Measurements from ENCODE around the gene SGCD.

Gene SGCD

DNA sequence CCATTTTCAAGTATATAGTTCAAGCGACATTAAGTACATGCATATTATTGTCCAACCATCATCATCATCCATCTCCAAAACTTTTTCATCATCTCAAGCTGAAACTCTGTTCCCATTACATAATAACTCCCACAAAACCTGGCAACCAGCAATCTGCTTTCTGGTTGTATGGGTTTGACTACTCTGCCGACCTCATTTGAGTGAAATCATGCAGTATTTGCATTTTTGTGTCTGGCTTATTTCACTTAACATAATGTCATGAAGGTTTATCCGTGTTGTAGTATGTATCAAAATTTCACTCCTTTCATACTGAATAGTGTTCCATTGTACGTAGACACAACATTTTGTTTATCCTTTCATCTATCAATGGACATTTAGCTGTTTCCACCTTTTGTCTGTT is 74.8 kb downstream of the SGCD start:
- no peak for DNase-seq (ENCODE audit: low spot score)

DNA sequence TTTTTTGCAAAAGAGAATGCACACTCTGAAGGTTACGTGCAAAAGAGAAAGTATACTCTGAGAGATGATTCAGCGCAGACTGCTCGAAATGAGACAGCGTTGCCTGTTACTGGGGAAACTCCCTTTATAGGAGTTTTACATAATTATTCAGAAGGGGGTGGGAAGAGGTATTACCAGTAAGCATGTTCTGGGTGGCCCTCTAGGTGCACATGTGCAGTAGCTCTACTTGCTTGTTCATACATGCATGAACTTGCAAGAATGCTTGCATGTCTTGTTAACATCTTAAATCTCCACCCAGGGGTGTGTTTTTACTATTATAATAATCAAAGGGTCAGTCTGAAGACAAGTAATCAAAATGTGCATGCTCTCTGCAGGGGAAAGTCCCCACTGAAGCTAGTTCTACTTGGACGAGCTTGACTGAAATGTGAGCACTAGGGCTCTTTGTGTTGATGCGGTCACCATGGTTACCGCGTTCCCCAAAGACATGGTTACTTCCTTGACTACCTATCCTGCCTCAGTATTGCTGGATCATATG is 75.5 kb downstream of the SGCD start:
- peak; percentile 48 for DNase-seq (ENCODE audit: low spot score)

DNA sequence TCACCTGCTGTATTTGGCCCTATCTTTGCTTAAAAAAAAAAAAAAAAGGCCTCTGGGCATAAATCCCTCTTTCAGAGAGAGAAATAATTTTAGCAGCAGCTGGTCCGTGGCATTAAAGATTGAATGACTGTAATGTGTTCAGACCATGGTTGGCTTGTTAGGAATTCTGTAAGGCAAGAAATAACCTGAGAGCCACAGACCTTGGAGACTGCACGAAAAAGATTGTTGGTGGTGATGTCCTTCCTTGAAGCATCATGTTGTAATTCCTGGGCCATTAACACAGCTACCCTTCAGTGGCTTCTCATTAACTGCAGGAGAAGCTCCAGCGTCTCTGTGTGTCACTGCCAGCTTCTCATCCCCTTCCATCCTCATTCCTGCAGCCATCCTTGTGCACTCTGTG is 79.0 kb downstream of the SGCD start:
- DNase-seq (ENCODE audit: low spot score), result no peak

DNA sequence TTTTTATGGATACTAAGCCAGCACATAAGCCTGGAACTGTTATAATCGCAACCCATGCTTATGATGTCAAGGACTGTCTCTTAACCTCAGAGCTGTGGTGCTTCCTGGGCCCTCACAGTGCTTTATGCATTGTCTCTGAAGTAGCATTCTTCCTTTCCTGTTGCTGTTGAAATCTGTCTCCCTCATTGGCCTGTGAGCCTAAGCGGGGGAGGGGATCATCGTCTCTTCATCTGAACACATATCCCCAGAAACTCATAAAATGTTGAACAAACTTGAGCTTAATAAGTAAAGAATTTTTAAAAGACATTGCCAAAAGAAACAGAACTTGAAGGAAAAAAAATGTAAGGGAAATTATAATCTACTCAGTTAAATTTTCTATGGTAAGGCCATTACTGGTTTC is 80.3 kb downstream of the SGCD start:
- DNase-seq (ENCODE audit: low spot score), result no peak

DNA sequence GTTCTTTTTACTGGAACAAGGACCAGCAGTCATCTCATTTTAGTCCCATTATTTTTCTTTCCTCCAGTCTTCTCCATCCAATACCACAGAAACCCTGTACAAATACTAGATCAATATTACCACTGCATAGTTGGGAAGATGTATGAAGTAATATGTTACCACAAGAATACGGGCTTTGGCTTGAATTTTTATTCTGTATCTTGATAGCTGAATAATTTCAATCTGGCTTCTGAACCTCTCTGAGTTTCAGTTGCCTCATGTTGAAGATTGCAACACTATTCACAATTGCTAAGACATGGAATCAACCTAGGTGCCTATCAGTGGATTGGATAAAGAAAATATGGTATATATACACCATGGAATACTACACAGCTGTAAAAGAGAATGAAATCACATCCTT is 82.9 kb downstream of the SGCD start:
- no peak for DNase-seq (ENCODE audit: low spot score)

DNA sequence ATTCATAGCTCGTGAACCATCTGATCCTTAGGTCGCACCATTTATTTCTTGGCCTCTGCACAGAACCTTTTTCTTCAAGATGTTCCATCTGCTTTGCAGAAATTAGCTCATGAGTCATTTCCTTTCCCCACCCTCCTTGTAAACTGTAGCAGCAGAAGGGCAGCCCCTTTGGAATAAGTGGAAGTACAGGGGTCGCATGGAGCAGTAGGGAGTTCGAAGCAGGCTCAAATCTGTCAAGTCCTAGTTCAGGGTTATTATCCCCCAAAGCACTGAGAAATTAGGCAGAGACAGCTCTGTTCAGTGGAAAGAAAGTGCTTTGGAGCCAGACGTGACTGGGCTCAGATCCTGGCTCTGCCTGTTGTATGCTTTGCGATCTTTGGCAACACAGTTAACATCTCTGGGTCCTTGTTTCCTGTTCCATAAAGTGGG is 84.2 kb downstream of the SGCD start:
- DNase-seq (ENCODE audit: low spot score), result no peak

DNA sequence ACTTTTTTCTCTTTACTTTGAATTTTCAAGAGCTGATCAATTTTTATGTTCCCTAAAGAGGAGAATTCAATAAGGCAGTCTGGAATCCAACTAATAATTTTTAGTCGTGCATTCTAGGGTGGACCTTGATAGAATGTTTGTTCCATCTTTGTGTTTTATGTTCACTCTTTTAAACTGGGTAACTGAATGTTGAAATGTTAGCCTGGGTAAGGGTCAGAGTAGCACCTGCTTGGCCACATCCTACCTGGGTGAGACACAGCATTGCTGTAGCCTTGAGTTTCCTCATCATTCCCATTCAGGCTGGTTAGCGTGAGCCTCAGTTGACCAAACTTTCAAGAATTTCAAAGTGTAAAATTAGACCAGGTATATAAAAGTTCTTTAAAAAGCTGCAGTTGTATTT is 85.0 kb downstream of the SGCD start:
- DNase-seq (ENCODE audit: low spot score), result no peak

DNA sequence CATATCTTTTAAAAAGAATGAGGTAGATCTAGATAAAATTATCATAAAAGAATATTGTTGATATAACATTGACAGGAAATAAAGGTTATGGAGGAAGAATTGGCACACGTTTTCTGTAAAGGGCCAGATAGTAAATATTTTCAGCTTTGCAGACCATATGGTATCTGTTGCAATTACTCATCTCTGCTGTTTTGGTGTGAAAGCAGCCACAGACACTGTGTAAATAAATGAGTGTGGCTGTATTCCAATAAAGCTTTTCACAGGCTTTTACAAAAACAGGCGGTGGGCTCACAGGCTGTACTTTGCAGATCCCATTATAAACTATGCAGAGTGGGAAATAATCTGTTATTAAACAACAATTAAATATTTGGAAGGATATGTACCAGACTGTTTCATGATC is 87.4 kb downstream of the SGCD start:
- no peak for DNase-seq (ENCODE audit: low spot score)

DNA sequence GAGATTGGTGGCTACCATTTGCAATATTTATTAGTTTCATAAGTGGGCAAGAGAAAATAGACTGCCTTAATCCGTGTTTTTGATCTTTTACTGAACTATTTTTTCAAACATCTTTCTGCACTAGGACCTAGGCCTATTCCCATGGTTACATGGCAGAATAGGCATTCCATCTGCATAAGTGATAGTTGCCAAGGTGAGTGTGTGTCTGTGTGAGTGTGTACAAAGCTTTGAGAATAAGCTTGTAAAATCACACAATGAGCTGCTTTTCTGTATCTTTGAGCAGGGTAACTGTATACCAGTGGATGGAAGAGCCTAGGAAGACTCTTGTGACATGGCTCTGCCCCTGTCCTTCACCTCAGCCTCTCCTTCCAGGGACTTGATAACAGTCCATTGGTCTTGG is 92.7 kb downstream of the SGCD start:
- DNase-seq (ENCODE audit: low spot score), result no peak

DNA sequence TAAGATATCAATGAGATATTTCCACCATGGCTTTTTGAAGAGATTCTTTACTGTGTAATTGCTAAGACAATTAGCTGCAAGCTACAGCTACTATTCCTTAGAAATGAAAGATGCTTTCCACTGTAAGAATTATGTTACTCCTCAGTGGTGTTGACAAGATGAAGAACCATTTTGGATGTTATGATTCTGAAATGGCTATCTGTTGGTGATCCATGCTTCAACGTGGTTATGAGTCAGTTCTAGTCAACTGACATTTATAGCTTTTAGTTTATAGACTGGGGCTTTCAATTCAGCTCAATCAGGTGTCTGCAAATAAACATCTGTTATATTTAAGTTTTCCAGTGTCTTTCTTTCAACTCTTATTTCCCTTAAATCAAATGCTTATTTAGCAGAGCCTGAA is 93.7 kb downstream of the SGCD start:
- DNase-seq (ENCODE audit: low spot score), result no peak

DNA sequence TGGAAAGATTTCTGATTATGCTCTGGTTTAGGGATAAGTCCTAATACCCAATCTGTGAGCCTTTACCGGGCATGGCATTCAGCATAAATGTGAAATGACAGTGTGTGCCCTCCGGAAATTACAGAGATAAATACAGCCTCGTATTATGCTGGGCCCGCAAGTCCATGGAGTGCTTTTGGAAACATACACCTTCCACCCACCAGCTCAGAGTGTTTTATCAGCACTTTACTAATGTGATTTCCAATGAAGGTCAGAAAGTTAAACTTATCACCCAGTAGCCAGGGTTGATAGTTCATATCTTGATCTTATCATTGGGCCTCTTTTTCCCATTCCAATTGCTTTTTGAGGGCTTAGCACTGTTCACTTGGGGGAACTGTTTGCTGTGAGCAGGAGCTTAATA is 94.8 kb downstream of the SGCD start:
- no peak for DNase-seq (ENCODE audit: low spot score)

DNA sequence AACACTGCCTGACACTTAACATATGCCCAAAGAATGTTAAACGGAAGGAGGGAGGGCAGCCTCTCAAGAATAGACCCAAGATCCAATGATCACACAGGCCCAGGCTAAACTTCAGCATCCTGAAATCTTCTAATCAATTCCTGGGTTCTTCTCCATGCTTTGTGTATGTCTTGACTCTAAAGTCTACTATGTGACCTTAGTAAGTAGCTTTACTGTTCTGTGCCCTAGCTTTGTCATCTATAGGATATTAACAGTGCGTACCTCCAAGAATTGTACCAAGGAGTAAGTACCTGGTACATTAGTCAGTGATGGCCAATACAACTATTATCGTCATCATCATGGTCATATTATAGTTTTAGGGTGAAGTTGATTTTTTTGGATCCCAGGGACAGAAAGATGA is 96.6 kb downstream of the SGCD start:
- no peak for DNase-seq (ENCODE audit: low spot score)

DNA sequence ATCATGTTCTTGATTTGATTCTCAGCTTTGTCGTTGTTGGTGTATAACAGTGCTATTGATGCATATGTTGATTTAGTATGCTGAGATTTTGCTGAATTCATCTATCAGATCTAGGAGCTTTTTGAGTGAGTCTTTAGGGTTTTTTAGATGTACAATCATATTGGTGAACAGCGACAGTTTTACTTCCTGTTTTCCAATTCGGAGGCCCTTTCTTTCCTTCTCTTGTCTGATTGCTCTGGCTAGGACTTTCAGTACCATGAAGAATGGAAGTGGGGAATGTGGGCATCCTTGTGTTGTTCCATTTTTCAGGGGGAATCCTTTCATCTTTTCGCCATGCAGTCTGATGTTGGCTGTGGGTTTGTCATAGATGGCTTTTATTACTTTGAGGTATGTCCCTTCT is 100.4 kb downstream of the SGCD start:
- DNase-seq (ENCODE audit: low spot score), result no peak

DNA sequence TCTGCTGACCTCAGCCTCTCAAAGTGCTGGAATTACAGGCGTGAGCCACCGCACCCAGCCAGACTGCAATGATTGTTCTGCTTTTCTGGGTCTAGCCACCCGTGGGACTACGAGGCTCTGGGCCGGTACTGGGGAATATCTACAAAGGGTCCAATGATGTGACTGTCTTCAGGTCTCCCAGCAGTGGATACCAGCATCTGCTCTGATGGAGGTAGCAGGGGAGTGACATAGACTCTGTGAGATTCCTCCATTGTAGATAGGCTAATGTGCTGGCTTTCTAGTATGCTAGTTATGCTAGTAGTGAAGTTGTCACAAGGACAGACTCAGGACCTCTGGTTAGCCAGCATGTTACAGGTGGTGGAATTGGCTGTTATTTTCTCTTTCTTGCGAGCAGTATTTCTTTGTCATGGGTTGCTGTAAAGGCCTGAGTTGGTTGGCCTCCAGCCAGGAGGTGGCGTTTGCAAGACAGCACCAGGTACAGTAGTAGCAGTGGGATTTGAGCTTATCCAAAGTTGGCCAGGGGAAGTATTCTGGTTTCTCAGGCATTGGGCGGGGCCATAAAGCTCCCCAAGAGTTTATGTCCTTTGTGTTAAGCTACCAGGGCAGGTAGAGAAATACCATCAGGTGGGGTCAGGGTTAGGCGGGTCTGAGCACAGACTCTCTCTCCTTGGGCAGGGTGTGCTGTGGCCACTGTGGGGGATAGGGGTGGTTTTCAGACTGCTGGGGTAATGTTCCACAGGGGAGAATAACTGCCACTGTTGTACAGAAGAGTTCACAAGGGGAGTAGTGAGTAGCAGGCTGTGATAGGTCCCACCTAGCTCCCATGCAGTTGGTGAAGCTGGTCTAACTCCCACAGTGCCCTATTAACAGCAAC is 105.2 kb downstream of the SGCD start:
- no peak for DNase-seq (ENCODE audit: low spot score)

DNA sequence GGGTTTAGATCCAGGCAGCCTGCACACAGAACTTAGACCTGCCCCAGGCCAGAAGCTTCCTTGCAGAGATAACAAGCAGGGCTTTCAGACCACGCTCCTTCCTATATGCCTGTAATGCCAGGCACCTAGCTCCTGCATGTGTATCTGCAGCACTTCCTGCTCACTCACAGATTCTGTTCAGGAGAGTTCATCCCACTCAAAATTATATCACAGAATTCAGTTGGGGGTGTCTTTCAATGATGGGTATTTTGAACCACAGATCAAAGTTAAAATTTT is 105.8 kb downstream of the SGCD start:
- DNase-seq (ENCODE audit: low spot score), result no peak

DNA sequence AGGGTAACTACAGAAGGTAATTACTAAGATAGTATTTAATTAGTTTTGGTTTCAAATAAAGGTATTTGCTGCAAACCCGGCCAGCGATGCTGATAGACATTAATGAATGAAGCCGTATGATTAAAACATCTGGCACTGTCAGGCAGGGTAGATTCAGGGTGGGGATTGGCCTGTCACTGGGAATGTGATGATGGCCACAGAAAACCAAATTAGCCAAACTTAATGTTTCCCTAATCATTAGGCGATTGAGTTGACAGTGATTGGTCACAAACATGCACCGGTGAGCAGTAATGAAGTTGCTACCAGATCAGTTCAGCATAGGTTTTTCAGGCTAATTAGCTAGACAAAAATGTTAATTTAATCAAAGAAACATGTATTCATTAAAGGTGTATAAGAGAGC is 107.5 kb downstream of the SGCD start:
- DNase-seq (ENCODE audit: low spot score), result no peak

DNA sequence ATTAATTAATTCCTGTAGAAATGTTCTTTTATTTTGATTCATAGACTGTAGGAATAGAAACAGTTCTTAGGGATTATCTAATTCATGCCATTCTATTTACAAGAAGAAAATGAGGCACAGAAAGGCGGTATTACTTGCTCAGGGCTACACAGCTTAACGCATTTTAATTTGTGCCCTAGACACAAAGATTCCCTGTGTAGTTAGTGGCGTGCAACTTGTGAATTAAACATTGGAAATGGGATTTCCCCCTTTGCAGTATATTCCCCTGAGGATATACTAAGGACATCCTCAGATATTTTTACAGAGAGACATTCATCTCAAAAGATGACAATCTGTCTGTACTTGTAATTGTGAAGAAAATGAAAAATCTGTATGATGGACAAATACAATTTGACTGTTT is 108.1 kb downstream of the SGCD start:
- no peak for DNase-seq (ENCODE audit: low spot score)

DNA sequence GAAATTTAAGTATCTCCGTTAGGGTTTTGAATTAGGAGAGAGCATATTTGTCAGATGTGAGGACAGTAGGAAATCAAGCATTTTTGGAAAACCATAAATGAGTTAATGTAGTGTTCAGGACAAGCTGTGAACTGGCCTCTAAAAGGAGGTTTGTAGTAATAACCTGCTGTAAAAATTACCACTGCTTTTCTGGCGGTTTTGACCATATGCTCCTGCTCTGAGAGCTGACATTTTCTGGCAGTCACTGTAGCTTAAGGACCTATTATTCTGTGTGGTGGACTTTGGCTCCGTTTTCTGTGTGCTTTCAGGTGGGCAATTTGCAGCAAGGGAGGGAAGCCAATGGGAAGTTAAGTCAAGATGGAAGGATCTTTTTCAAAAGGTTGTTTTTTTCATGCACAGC is 111.1 kb downstream of the SGCD start:
- no peak for DNase-seq (ENCODE audit: low spot score)

DNA sequence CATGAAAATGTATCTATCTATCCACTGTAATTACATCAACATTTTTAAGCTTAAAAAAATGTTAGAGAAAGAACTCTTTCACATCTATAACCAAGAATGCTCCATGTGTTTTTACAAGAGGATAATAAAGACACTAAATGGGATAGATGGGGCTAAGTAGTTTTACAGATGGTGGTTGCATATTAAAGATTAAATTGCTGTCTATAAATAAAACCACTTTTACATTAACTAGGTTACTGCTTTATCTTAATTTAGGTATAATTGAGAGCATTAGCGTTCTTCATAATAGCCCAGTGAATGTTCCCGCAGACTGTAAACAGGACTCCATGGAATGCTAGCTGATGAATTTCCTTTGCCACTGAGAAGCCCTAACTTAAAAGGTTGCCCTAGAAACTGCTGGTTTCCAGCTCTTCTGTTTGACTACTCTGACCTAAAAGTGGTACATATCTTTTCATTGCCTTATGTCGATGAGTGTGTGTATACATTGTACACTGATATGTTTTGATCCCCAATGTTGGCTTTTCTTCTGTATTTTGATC is 117.9 kb downstream of the SGCD start:
- no peak for DNase-seq (ENCODE audit: low spot score)

DNA sequence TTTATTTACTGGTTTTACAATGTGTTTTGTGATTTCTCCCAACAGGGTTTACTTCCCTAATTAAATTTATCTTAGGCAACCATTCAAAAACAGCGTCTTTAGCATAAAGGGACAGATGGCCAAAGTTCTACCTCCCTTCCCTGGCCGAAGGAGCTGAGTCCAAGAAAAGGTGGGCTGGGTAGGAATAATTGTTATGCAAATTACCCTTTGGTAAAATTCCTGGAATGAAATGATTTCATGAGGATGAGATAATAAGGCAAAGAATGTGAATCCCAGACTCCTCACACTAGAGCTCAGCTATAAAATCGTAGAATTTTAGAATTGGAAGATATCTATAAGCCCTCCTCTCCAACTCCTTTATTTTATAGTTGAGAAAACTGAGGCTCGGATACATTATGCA is 119.6 kb downstream of the SGCD start:
- no peak for DNase-seq (ENCODE audit: low spot score)

DNA sequence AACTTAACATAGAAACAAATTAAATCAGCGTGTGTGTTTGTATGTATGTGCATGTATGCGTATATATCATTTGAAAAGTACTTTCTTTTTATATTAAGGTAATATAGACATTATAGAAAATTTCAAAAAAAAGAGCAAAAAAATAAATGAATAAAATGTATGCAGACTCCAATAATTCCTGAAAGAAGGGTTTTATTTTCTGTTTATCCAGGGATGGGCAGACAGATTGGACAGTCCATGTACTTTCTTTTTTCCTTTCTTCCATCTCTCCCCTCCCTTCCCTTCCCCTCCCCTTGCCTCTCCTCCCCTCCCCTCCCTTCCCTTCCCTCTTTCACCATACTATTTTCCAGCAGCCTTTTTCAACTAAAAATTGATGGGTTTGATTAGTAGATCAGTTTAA is 123.8 kb downstream of the SGCD start:
- no peak for DNase-seq (ENCODE audit: low spot score)

DNA sequence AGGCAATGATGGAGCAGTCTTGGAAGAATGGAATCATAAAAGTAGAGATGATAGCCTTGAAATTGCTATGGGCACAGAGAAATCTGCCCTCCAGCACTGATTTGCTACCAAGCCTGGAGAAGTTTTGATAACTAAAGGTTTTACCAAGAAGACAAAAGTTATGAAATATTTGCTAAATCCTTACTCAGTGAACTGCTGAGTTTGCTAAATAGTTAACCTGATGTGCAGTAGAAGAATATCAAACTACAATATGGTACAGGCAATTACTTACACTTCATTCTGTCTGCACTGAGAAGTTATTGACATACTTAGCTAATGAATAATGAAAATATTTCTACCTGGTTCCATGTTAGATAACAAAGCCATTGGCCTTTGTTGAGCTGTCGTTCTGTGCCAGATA is 124.5 kb downstream of the SGCD start:
- DNase-seq (ENCODE audit: low spot score), result no peak

DNA sequence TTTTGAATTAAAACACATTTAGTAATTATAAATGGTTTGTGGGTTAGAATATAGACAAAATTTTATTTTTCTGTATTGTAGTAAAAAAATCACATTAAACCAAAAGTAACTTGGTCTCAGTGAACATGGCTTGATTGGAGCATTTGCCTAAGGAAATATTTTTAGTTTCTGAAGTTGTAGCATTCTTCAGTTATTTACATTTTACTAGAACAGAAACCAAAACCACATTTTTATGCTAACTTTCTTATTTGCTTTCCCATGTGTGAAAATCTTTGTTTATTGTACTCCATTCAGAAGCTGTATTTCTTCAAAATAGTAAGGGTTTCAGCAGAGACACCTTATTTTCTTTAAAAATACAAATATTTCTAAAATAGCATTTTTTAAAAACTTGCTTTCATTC is 129.9 kb downstream of the SGCD start:
- DNase-seq (ENCODE audit: low spot score), result no peak

DNA sequence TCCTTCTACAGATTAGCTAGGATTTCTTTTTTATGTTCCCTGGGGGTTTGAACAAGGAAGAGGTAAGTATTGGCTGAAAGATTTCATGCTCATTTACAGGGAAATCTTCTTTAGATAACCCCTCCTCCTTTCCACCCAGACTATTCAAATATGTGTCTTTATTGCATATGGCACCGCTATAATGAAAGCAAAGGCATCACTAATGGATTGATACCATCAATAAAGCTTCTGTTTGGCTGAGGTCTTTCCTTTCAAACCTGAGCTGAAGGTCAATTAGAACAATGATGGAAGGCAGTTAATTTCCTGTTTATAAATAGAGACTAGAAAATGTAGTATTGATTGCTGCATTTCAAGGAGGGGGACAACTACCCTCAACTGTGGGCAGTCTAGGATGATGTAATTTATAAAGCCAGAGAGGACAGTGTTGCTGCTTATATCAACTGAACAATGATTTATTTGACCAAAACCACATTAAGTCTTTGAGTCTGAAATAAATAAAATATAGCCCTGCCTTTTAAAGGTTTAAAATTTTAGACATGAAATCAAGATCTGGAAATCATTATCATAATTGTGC is 132.9 kb downstream of the SGCD start:
- DNase-seq (ENCODE audit: low spot score), result no peak

Measured in NAMALWA (cell line).